DMS153 treated with DMSO at 0.1 percent for 48 hours (cell line): Measurements from ENCODE around the gene CEMIP2.
"Not testable (repeated sequence)": the region's sequence is repeated elsewhere in the genome, so short reads cannot be mapped to it uniquely, and the experiment has no call there.

Source experiments
- DNase-seq: peaks from one replicate; lab custom pipeline; 2025; ENCODE audit not compliant: unreplicated experiment; lab: John Stamatoyannopoulos, UW

The CEMIP2 gene, protein sequence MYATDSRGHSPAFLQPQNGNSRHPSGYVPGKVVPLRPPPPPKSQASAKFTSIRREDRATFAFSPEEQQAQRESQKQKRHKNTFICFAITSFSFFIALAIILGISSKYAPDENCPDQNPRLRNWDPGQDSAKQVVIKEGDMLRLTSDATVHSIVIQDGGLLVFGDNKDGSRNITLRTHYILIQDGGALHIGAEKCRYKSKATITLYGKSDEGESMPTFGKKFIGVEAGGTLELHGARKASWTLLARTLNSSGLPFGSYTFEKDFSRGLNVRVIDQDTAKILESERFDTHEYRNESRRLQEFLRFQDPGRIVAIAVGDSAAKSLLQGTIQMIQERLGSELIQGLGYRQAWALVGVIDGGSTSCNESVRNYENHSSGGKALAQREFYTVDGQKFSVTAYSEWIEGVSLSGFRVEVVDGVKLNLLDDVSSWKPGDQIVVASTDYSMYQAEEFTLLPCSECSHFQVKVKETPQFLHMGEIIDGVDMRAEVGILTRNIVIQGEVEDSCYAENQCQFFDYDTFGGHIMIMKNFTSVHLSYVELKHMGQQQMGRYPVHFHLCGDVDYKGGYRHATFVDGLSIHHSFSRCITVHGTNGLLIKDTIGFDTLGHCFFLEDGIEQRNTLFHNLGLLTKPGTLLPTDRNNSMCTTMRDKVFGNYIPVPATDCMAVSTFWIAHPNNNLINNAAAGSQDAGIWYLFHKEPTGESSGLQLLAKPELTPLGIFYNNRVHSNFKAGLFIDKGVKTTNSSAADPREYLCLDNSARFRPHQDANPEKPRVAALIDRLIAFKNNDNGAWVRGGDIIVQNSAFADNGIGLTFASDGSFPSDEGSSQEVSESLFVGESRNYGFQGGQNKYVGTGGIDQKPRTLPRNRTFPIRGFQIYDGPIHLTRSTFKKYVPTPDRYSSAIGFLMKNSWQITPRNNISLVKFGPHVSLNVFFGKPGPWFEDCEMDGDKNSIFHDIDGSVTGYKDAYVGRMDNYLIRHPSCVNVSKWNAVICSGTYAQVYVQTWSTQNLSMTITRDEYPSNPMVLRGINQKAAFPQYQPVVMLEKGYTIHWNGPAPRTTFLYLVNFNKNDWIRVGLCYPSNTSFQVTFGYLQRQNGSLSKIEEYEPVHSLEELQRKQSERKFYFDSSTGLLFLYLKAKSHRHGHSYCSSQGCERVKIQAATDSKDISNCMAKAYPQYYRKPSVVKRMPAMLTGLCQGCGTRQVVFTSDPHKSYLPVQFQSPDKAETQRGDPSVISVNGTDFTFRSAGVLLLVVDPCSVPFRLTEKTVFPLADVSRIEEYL (N-terminal part only)

DNA sequence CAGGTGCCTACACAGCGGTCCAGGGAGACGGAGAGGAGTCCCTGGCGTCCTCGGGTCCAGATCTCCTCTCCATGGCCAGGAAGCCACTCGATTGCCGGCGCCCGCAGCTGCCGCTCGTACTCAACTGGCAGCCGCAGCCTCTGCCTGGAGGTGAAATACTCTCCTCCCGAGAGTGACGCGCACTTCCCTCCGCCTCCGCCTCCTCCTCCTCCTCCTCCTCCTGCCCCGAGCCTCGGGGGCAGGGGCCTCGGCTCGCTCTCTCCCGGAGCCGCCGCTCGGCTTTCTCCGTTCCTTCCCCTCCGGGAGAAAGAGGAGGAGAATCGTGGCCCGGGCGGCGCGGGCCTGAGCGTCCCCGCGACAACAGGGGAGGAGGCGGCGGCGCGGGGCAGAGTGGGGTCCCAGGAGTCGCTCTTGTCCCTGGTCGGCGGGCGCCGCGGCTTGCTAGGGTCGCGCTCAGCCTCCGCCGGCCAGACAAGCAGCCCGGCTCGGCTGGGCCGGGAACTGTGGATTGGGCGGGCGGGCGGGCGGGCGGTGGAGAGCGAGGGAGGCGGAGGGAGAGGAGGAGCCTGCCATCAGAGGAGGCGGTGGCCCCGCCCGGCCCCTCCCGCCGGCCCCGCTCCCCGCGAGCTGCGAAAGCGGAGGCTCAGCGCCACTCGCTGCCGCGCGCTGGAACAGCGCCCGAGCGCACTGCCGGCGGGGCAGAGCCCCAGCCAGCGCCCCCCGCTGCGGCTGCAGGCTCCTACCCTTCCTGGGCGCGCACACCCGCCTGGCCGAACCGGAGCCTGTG, at the start of gene CEMIP2:
Gene CEMIP2 (minus strand): TSS at position 126 of the 787 bp plus-strand sequence. CDS start 18,140 bp downstream, outside the sequence.
- peak; percentile 69 for DNase-seq

DNA sequence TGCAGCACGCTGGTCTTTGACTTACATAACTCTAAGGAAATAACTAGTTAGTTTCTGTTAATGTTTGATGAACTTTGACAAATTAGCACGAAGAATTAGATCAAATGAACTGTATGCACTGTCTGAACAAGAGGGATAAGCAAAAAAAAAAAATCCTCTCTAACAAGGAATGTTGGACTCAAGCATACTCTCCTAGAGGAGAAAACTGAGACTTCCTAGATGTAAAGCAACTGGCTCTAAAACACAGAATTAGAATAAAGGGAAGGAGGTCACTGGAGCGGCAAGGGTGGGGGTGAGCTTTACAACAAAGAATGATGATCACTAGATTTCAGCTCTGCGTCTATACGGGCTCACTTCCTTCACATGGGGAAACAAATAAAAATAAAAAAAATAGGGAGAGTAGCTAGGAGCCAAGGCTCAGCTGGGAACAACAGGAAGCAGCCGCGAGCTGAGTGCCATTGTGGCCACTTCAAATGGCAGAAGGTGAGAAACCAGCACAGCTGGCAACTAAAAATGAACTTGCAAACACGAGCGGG, 48.7 kb upstream of the CEMIP2 start:
- DNase-seq = peak; percentile 36

DNA sequence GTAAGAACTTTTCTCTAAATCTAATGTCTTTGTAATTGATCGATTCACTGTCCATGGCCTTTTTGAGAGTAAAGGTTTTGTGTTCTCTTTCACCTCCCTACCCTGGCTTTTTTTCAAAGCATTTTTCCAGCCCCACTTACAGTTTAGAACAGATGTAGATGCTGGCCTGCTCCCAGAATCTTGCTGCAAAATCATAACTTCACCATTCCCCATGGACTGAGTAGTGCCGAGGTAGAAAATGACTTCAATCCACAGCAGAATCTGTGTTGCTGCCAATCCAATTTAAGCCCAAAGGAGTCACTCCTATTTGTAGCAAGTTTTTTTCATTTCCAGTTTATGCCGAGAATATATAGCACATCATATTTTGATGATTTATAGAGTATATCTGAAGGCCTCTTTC, 46.5 kb upstream of the CEMIP2 start:
- DNase-seq = no peak

DNA sequence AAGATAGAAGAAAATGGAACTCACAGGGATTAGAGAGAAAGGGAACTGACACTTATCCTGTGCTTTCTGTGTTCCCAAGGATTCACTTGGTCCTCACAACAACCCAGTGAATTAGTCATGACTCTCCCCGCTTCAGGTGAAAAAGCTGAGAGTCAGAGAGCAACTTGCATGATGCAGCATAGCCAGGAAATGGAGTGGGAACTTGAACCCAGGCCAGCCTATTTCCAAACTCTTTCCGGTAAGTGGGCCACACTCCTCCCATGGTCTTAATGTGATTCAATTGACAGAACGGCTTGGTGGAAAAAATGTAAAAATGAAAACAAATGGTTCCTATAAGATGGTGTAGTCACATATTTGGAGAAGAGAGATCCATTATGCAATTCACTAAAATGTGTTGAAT, 45.9 kb upstream of the CEMIP2 start:
- no peak for DNase-seq

DNA sequence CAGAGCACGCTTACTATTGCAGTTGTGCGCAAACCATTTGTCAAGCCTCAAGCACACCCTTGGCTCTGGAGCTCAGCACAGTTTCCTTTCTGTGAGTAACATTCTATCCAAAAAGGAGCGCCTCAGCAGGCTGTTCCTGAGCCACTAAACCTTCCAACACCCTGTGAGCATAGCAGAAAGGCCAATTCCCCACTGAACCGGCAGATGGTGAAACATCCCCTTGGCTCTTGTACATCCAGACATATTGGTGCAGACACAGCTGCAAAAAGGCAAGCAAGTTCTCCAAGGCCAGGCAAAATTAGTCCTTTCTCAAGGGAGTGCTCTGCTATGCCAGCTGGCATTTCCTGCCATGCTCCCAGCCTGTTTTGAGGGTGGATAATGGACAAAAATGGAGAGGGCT, 44.1 kb upstream of the CEMIP2 start:
- no peak for DNase-seq

DNA sequence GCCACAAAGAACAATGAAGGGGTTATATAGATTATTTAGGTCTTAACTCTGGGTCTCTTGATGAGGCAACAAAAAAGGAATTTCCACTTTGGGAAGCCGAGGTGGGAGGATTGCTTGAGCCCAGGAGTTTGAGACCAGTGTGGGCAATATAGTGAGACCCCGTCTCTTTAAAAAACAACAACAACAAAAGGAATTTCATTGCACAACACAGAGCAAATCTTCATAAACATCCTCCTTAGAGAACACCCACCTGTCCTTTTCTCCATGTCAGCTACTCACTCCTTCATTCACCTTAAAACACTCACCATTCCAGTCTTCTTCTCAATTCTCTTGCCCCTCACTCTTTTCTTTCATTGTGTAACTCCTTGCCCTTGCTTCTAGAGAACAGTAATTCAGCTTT, 39.8 kb upstream of the CEMIP2 start:
- DNase-seq = no peak

DNA sequence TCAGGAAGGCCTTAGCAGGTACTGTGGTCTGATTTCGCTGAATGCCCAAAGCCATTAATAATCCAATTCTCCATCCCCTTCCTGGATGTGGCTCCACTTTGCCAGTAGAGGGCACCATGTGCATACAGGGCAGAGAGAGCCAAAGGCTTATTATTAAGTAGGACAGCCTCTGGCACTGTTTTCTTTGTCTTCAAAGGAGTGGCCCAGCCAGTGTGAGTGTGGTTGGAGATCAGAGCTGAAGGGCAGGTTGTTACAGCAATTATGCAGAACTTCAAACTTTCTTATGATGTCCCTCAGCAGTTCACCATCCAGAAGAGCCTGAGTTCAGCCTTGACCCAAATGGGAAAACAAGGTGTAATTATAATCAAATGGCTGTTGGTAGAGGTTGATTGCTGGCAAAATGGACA, 38.6 kb upstream of the CEMIP2 start:
- peak; percentile 84 for DNase-seq

DNA sequence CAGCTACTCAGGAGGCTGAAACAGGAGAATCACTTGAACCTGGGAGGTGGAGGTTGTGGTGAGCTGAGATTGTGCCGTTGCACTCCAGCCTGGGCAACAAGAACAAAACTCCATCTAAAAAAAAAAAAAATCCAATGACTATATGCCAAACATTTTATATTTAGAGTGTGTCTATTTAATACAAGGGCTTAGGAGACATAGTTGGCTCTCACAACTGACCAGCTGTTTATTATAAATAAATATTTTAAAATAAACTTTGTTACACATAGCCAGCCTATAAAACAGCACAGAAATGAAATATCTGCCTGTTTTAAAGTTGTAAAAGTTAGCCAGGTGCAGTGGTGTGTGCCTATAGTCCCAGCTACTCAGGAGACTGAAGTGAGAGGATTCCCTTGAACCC, 36.8 kb upstream of the CEMIP2 start:
- DNase-seq = not testable (repeated sequence)

DNA sequence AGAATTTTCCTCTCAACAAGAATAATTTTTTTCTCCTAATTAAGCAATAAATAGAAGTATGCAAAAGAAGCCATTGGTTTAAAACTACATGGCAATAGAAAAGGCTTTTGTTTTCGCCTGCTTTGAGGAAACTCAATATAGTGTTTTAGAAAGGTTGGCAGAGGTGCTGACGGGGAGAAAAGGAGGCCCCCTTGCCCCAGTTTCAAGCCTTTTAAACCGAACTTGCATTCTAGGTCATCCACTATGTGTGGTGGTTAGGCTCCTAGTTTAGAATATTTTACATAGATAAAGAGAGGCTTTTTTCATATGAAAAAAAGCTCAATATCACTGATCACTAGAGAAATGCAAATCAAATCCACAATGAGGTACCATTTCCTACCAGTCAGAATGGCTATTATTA, 33.5 kb upstream of the CEMIP2 start:
- DNase-seq = no peak

DNA sequence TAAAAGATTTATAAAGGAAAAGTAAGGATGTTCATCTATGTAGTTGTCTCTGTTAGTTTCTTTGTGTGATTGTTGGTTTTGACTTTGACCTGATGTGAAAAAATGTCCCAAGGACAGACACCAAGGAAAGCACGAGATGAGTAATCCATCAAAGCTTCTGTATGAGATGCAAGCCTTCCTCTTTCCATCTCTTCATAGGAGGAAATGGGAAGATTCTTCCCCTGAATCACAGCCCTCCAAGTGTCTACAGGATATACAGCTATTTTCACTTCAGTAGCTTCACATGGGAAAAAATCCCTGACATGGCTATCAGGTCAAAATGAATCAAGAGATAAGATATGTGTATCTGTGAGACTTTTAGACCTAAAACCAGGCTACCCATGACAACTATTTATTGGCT, 29.0 kb upstream of the CEMIP2 start:
- no peak for DNase-seq

DNA sequence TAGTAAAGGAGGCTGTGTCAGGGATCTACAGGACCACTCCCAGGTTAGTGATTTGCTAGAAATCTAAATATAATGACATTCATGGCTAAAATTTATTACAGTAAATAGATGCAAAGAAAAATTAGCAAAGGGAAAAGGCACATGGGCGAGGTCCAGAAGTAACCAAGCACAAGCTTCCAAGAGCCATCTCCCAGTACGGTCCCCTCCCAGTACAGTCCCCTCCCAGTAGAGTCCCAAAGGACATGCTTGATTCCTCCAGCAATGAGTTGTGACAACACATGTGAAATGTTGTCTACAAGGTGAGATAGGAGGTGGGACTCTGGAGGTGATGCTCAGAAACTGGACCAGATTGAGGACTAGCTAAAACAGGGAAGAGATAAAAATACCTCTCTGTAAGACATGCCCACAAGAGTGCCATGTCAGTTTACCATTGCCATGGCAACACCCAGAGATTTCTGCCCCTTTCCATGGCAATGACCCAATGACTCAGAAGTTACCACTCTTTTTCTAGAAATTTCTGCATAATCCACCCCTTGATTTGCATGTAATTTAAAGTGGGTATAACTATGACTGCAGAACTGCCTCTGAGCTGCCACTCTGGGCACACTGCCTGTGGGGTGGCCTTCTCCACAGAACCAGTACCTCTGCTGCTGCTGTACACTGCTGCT, 27.9 kb upstream of the CEMIP2 start:
- DNase-seq = no peak

DNA sequence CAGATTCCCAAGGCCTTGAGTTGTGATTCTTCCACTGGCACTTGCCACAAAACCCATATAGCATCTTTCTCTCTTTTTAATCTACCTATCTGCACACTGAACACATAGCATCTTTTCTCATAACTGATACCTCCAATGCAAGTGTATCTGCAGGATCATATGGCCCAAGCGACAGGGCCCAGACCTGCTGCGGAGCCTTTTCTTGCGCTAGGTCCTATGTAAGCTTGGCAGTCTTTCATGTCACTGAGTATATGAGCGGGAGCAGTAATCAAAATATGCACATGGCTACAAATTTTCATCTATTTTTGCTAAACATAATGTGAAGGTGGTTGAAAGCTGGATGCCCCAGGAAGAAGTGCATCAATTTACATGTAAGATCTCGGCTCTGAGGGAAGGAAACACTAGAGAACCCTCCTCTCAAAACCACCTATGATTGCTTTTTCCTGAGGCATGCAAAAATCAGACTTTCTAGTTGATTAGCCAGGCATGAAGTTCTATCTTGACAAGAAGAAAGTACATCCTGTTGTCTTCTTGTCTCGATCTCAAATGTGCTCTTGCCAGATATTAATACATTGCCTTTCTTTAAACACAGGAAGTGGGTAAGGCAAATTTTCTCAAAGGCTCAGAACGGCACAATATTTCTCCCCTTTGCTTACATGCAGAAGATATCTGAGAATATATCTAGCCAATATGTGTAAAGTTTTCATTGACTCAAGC, 26.9 kb upstream of the CEMIP2 start:
- no peak for DNase-seq

DNA sequence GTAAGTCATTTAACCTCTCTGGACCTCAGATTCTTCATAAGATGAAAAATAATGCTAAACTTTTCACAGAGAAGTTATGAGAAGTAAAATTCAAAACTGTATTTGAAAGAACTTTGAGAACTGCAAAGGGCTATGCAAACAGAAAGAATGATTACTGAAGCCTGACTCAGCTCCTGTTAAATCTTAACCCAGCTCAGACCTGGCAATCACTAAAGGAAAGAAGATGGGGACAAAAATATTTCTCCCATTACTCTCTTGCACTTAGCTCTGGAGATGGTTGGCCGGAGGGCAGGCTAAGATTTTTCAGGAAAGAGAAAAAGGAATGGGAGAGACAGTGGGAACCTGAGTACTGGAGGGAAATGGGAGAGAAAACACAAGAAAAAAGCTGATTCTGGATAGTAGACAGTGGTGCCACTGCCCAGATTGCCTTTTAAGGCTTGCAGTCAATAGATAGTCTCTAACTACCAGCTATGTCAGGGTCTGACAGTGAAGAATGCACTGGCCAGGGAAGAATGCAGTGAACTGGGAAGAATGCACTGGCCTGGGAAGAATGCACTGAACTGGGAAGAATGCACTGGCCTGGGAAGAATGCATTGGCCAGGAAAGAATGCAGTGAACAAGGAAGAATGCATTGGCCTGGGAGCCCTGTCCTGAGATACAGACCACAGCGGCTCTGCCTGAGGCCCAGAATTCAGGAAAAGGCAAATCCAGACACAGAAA, 25.2 kb upstream of the CEMIP2 start:
- DNase-seq = no peak

DNA sequence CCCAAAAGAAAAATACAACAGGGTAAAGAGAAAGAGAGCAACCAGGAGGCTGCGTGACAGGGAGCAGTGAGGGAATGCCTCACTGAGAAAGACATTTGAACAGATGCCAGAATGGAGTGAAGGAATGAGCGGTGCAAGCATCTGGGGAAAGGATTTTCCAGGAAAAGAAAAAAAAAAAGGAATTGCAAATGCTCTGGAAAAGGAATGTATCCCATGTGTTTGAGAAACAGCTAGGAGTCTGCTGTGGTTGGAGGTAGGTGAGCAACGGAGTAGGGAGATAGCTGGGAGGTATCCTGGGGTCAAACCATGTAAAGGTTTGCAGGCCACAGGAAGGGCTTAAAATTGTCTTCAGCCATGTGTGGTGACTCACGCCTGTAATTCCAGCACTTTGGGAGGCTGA, 23.6 kb upstream of the CEMIP2 start:
- DNase-seq = no peak

DNA sequence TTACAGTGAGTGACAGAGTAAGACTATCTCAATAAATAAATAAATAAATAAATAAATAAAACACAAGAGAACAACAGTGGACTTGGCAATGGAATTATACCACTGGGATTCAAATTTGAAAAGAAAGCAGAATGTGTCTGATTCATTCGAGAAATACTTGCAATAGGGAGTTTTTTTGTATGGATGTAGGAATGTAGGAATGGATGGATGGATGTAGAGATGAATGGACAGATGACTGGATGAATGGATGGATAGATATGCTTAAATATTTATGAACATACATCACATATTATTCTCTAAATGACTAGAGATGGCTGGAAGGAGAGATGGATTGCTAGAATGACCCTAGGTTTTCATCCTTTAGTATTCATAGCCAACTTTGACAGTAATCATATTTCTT, 22.0 kb upstream of the CEMIP2 start:
- no peak for DNase-seq

DNA sequence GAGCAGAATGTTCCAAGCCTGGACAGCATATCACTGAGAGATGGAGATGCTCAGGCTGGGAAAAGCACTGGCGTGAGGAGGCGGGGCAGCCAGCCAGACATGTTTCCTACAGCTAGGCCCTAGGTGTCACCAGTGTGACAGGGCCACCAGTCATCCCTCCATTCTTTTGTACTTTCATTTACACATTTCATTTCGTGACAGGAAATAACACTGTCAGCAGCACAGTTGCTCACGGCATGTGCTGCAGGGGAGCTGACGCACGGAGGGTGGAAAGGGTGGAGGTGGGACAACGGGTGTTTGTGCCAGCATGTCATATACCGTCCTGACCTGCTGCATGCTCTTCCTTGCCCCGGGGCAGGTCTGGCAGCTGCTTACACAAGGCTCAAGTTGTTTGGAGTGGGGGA, 14.8 kb upstream of the CEMIP2 start:
- peak; percentile 25 for DNase-seq

DNA sequence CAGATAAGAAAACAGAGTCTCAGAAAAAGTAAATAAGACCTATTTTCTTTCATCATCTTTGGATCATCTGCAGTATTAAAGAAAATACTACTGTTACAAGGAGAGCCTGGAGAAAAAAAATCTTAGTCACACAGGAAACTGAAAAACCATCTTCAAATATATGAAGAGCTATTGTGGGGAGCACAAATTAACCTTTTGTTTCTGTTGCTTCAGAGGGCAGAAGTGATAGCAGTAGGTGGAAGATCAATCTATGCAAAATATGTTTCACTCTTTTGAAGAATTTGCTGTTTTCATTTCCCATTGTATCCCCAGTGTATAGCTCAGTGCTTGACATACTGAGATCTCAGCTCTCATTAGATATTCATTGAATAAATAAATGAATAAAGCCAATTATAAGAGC, 13.1 kb upstream of the CEMIP2 start:
- no peak for DNase-seq

DNA sequence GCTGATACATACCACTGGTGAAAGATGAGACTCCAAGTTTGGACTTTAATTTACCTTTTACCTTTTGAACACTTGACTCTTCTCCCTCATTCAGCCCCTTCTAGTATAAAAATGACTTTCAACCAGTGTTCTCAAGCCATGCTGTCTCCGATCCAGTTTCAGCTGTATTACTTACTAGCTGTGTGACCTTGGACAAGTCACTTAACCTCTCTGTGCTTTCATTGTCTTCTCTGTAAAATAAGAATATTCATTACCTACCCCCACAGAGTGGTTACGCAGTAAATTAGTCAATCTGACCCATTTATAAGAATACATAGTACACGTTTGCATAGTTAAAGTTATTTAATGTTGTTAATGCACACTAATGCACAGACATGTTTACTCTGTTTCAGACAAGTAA, 12.6 kb upstream of the CEMIP2 start:
- DNase-seq = no peak
